Trophoblast cell (in vitro differentiated cells and primary cell): ENCODE measurements around the gene N4BP2.

Experiments
- DNase-seq, 2 donors: peaks; one replicate each; pipeline ENCODE4 v3.0.0-alpha.2; 2016
- H2AFZ ChIP-seq: 2 replicates; pipeline ENCODE4 v1.6.1; 2013; ENCODE audit warnings: low read length, moderate library complexity, mild to moderate bottlenecking; ENCODE audit not compliant: insufficient read depth, poor library complexity
- H2AK5ac ChIP-seq: 2 replicates; pipeline ENCODE4 v1.6.1; 2013; ENCODE audit warnings: mild to moderate bottlenecking, low read length
- H2BK120ac ChIP-seq: 2 replicates; pipeline ENCODE4 v1.6.1; 2013; ENCODE audit warnings: low read length, mild to moderate bottlenecking, moderate library complexity; ENCODE audit not compliant: insufficient read depth, poor library complexity
- H2BK12ac ChIP-seq: 2 replicates; pipeline ENCODE4 v1.6.1; 2013; ENCODE audit warnings: mild to moderate bottlenecking, low read length, moderate library complexity
- H2BK5ac ChIP-seq: 2 replicates; pipeline ENCODE4 v1.6.1; 2013; ENCODE audit warnings: low read length, low read depth, moderate library complexity, mild to moderate bottlenecking; ENCODE audit not compliant: poor library complexity
- H3K14ac ChIP-seq: 2 replicates; pipeline ENCODE4 v1.6.1; 2013; ENCODE audit warnings: mild to moderate bottlenecking, low read length
- H3K18ac ChIP-seq: 2 replicates; pipeline ENCODE4 v1.6.1; 2013; ENCODE audit warnings: mild to moderate bottlenecking, low read length
- H3K23ac ChIP-seq: 2 replicates; pipeline ENCODE4 v1.6.1; 2013; ENCODE audit warnings: low read length
- H3K27ac ChIP-seq: 2 replicates; pipeline ENCODE4 v1.5.1; 2013; ENCODE audit warnings: low read depth, mild to moderate bottlenecking, inconsistent platforms, low read length, moderate library complexity
- H3K27me3 ChIP-seq: 2 replicates; pipeline ENCODE4 v1.6.1; 2013; ENCODE audit warnings: inconsistent platforms, mild to moderate bottlenecking, low read length, moderate library complexity; ENCODE audit not compliant: insufficient read depth
- H3K36me3 ChIP-seq, 2 experiments: 1 replicate in 1 of 2; 2 replicates in 1 of 2; pipeline ENCODE4 v1.6.1; 2013; ENCODE audit warnings: low read length in 2 of 2, mild to moderate bottlenecking in 2 of 2, moderate library complexity in 1 of 2; ENCODE audit not compliant: insufficient read depth in 2 of 2, control insufficient read depth in 1 of 2
- H3K4ac ChIP-seq: 2 replicates; pipeline ENCODE4 v1.6.1; 2013; ENCODE audit warnings: low read depth, mild to moderate bottlenecking, low read length, moderate library complexity
- H3K4me1 ChIP-seq, 2 experiments: 1 replicate in 1 of 2; 2 replicates in 1 of 2; pipeline ENCODE4 v1.6.1; 2013; ENCODE audit warnings: low read length in 2 of 2, mild to moderate bottlenecking in 2 of 2, moderate library complexity in 1 of 2; ENCODE audit not compliant: insufficient read depth in 2 of 2, control insufficient read depth in 1 of 2
- H3K4me2 ChIP-seq: 2 replicates; pipeline ENCODE4 v1.6.1; 2013; ENCODE audit warnings: inconsistent platforms, mild to moderate bottlenecking, low read length, moderate library complexity
- H3K4me3 ChIP-seq: 2 replicates; pipeline ENCODE4 v1.5.1; 2013; ENCODE audit warnings: mild to moderate bottlenecking, low read depth, low read length, inconsistent platforms
- H3K79me1 ChIP-seq: one replicate; pipeline ENCODE4 v1.6.1; 2013; ENCODE audit warnings: low read length
- H3K79me2 ChIP-seq: 2 replicates; pipeline ENCODE4 v1.6.1; 2013; ENCODE audit warnings: low read length, mild to moderate bottlenecking; ENCODE audit not compliant: control insufficient read depth, insufficient read depth, poor library complexity
- H3K9ac ChIP-seq: 2 replicates; pipeline ENCODE4 v1.6.1; 2013; ENCODE audit warnings: mild to moderate bottlenecking, low read length
- H3K9me3 ChIP-seq: 2 replicates; pipeline ENCODE4 v1.6.1; 2013; ENCODE audit warnings: low read depth, mild to moderate bottlenecking, control low read depth, inconsistent platforms, low read length; ENCODE audit not compliant: insufficient read depth
- H4K12ac ChIP-seq: 2 replicates; pipeline ENCODE4 v1.6.1; 2013; ENCODE audit warnings: low read depth, mild to moderate bottlenecking, low read length, moderate library complexity
- H4K8ac ChIP-seq: 2 replicates; pipeline ENCODE4 v1.6.1; 2013; ENCODE audit warnings: low read depth, mild to moderate bottlenecking, low read length, moderate library complexity
- H4K91ac ChIP-seq: one replicate; pipeline ENCODE4 v1.6.1; 2013; ENCODE audit warnings: low read depth, mild to moderate bottlenecking, low read length, moderate library complexity
- WGBS: extraction: QIAGEN DNeasy Blood & Tissue Kit; methylation state at CpG from one replicate; pipeline ENCODE4 v1.1.7; 2013; ENCODE audit warnings: missing lambda C conversion rate; ENCODE audit not compliant: insufficient read length, insufficient coverage; ENCODE audit errors: extremely low coverage; 5-methylcytosine and 5-hydroxymethylcytosine counted together

The N4BP2 gene

GRCh38 chr4:40152637-40153036, 96.0 kb downstream of the N4BP2 start:
- Histone ChIP-seq H4K91ac (no peak overlapping the region), H3K79me1 (no peaks in the 10 kb centered on the region), H3K27ac (no peak overlapping the region), H3K18ac (no peak overlapping the region), H2AFZ (no peak overlapping the region), H2BK120ac (no peak overlapping the region), H3K9ac (no peak overlapping the region), H3K79me2 (no peaks in the 10 kb centered on the region), H2BK12ac (no peak overlapping the region), H3K4ac (no peak overlapping the region), H2BK5ac (no peak overlapping the region), H3K4me2 (no peak overlapping the region), H3K27me3 (no peaks in the 10 kb centered on the region), H4K8ac (no peak overlapping the region), H3K14ac (no peak overlapping the region), H3K36me3 (peaks cover 5 to 10% of the 10 kb centered on the region in 2 experiments), H3K4me1 (no peaks in the 10 kb centered on the region), H3K4me3 (no peak overlapping the region), H3K9me3 (no peaks in the 10 kb centered on the region), H2AK5ac (no peak overlapping the region), H4K12ac (no peak overlapping the region), H3K23ac (no peak overlapping the region)
- no peak for DNase-seq
- WGBS = no CpG with 5 or more reads among the region's 4 CpGs

DNA sequence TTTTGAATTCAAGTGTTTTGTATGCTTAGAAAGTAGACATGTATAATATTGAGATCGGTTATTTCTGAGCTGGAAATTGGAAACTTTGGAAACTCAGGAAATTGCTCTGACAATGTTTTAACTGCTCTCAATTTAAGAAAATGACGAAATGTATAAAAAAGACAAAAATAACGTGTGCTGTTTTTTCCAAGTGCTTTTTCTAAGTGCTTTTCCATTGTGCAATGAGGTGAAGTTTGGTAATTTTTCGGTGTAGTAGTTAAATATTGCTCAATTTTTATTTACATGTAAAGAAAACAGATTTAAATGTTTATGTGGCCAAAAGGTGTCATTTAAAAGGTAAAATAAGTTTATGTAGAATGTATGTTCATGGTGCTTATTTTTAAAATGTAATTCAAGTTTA, 100.8 kb downstream of the N4BP2 start:
- Histone ChIP-seq H3K79me1 (no peaks in the 10 kb centered on the region), H3K9ac (no peak overlapping the region), H2AK5ac (no peak overlapping the region), H4K12ac (no peak overlapping the region), H3K36me3 (peaks cover 0 to 5% of the 10 kb centered on the region in 2 experiments), H2BK12ac (no peak overlapping the region), H3K4me3 (no peak overlapping the region), H3K79me2 (no peaks in the 10 kb centered on the region), H3K27me3 (no peaks in the 10 kb centered on the region), H2BK5ac (no peak overlapping the region), H3K27ac (no peak overlapping the region), H3K4me2 (no peak overlapping the region), H4K91ac (no peak overlapping the region), H2AFZ (no peak overlapping the region), H3K4me1 (no peaks in the 10 kb centered on the region), H3K9me3 (no peaks in the 10 kb centered on the region), H4K8ac (no peak overlapping the region), H3K18ac (no peak overlapping the region), H3K14ac (no peak overlapping the region), H3K4ac (no peak overlapping the region), H3K23ac (no peak overlapping the region), H2BK120ac (no peak overlapping the region)
- no CpG with 5 or more reads among the region's 4 CpGs for WGBS
- no peak for DNase-seq

- no peak overlapping the region for H2AK5ac ChIP-seq
- H3K4me2 ChIP-seq = no peak overlapping the region
- no peak overlapping the region for H3K14ac ChIP-seq
- no peak overlapping the region for H3K9ac ChIP-seq
- H3K79me2 ChIP-seq = no peaks in the 10 kb centered on the region
- H3K27ac ChIP-seq = no peak overlapping the region
- H3K27me3 ChIP-seq = no peaks in the 10 kb centered on the region
- H3K4me1 ChIP-seq = no peaks in the 10 kb centered on the region
- H4K8ac ChIP-seq = no peak overlapping the region
- DNase-seq = no peak
- H2BK12ac ChIP-seq = no peak overlapping the region
- H3K18ac ChIP-seq = no peak overlapping the region
- H3K79me1 ChIP-seq = no peaks in the 10 kb centered on the region
- WGBS = no CpG with 5 or more reads among the region's 9 CpGs
- no peak overlapping the region for H2BK5ac ChIP-seq
- H3K4me3 ChIP-seq = no peak overlapping the region
- no peak overlapping the region for H3K4ac ChIP-seq
- H2AFZ ChIP-seq = no peak overlapping the region
- no peaks in the 10 kb centered on the region for H3K9me3 ChIP-seq
- H3K36me3 ChIP-seq = peaks cover 0 to 8% of the 10 kb centered on the region in 2 experiments
- H4K91ac ChIP-seq = no peak overlapping the region
- H2BK120ac ChIP-seq = no peak overlapping the region
- H4K12ac ChIP-seq = no peak overlapping the region
- H3K23ac ChIP-seq = no peak overlapping the region
These were observed 103.6 kb downstream of the N4BP2 start for GRCh38 chr4:40160258-40160657.

DNA sequence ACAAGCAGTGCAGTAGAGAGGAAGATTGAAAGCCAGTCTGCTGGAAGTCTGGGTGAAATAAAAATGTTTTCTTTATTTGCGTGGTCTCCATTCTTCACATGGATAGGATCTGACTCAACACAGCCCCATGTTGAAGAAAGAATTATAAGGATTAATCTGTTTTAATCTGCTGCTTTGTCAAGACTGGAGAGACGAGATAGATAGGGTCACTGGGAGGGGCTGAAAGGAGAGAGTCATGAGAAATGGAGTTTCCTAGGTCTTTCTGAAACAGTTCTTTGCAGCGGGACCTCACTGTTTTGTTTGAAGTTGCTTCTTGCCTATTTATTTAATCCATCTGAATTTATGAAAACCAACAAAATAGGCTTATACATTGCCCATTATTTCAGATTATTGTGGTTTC, 107.8 kb downstream of the N4BP2 start:
- Histone ChIP-seq H3K27me3 (no peaks in the 10 kb centered on the region), H3K18ac (no peak overlapping the region), H2AFZ (no peak overlapping the region), H3K4me2 (no peak overlapping the region), H2BK12ac (no peak overlapping the region), H4K12ac (no peak overlapping the region), H2BK120ac (no peak overlapping the region), H3K36me3 (peaks cover 2 to 6% of the 10 kb centered on the region in 2 experiments), H3K9ac (no peak overlapping the region), H3K9me3 (no peaks in the 10 kb centered on the region), H3K79me2 (no peaks in the 10 kb centered on the region), H3K23ac (no peak overlapping the region), H3K4me1 (no peaks in the 10 kb centered on the region), H4K91ac (no peak overlapping the region), H3K27ac (no peak overlapping the region), H3K4ac (no peak overlapping the region), H3K4me3 (no peak overlapping the region), H2AK5ac (no peak overlapping the region), H3K14ac (no peak overlapping the region), H2BK5ac (no peak overlapping the region), H3K79me1 (no peaks in the 10 kb centered on the region), H4K8ac (no peak overlapping the region)
- no peak for DNase-seq
- WGBS = no CpG with 5 or more reads among the region's 3 CpGs
